Ovary (tissue), 9 donors: ENCODE data around the gene LRCH1. TPM values are rescaled to one million over a fixed set of nuclear protein-coding genes. Genes with fewer than 3 reads are reported as not detected.

Experiments
- DNase-seq, 5 donors: peaks; one replicate each; pipeline ENCODE4 v3.0.0-alpha.2; 2019 to 2020
- H3K27ac ChIP-seq, 2 donors: fragments of 200-600 bp; one replicate each; pipeline versions ENCODE4 v1.5.1 to v1.8.0; 2019 to 2022
- H3K27me3 ChIP-seq: fragments of 200-600 bp; one replicate; pipeline ENCODE4 v1.8.0; 2022
- H3K36me3 ChIP-seq: fragments of 200-600 bp; sonication (generic); one replicate; pipeline ENCODE4 v1.5.1; 2019
- H3K4me1 ChIP-seq: one replicate; pipeline ENCODE4 v1.8.1; 2013; ENCODE audit warnings: mild to moderate bottlenecking, moderate library complexity; ENCODE audit not compliant: insufficient read depth
- H3K4me3 ChIP-seq: fragments of 200-600 bp; sonication (generic); one replicate; pipeline ENCODE4 v1.5.1; 2017
- H3K9me3 ChIP-seq, 2 donors: fragments of 200-600 bp in 1 of 2; sonication (generic) in 1 of 2; one replicate each; pipeline versions ENCODE4 v1.5.1 to v1.8.1; 2013 to 2019; ENCODE audit warnings: mild to moderate bottlenecking in 1 of 2, moderate library complexity in 1 of 2
- CTCF ChIP-seq, 3 donors: fragments of 450-650 bp in 2 of 3; fragments of 200-600 bp in 1 of 3; IDR thresholded peaks; one replicate each; pipeline versions ENCODE4 v1.5.1 to v1.8.0; 2016 to 2022; ENCODE audit warnings: antibody characterized with exemption in 3 of 3, mild to moderate bottlenecking in 1 of 3
- EP300 ChIP-seq: sonication (generic); formaldehyde crosslinking; IDR thresholded peaks from one replicate; pipeline ENCODE4 v1.6.1; 2017; ENCODE audit warnings: antibody characterized with exemption
- POLR2A ChIP-seq: fragments of 450-650 bp; IDR thresholded peaks from one replicate; pipeline ENCODE4 v1.6.1; 2017; ENCODE audit warnings: antibody characterized with exemption, mild to moderate bottlenecking, moderate library complexity
- WGBS, 3 donors: extraction: QIAGEN DNeasy Blood & Tissue Kit in 1 of 3; methylation state at CpG; one replicate each; pipeline versions ENCODE4 v1.1.5 to v1.1.7; 2013 to 2017; 5-methylcytosine and 5-hydroxymethylcytosine counted together
- intact Hi-C, 4 donors: fragments of 100-400 bp; cut with DNase I; formaldehyde crosslinking; loops; one replicate each; pipeline versions ENCODE4 v1.11.0 to v1.15.1; 2022 to 2023
- polyA plus RNA-seq, 2 donors: library from polyadenylated mRNA; stranded (reverse); fragments of 200-250 nt in 1 of 2; fragments of 350-450 nt in 1 of 2; fragmentation: Illumina TruSeq in 1 of 2; extraction: RNeasy Lipid Tissue Mini Kit (QIAGEN cat#74804) in 1 of 2; gene quantifications; one replicate each; pipeline ENCODE4 v1.2.3, GENCODE V29; 2013 to 2014
- total RNA-seq, 7 donors: library from RNA; depleted of rRNA in 2 of 7; stranded (reverse); fragments of >200 nt in 2 of 7; fragmentation: NEBNext Ultra II Directional in 3 of 7; extraction: Animal tissue kit (Norgen Biotek cat#: 25700) in 3 of 7; gene quantifications; one replicate each; pipeline versions ENCODE4 v1.1.0 to v1.2.4, GENCODE V29; 2016 to 2023
- donor health status: DM: no; HTN: no; CAD: no; lungs with moderate emphysema.
- donor health status: DM: no; HTN: no; CAD: no.
- donor health status: Bipolar disorder and iron deficiency.
- donor health status: DM: yes; HTN: yes; CAD: no.
- donor health status: DM: no; HTN: no; CAD: no.
- donor health status: DM: yes; HTN: yes; CAD: no.

Gene LRCH1
- total and polyA plus RNA-seq, 9 donors = 7.6 to 19.3 (median 15.8) TPM

GRCh38 chr13:46736541-46737310 is 183.8 kb downstream of the LRCH1 start:
- H3K4me1 ChIP-seq = no peaks in the 10 kb centered on the region
- H3K27me3 ChIP-seq = no peaks in the 10 kb centered on the region
- no peaks in the 10 kb centered on the region for H3K36me3 ChIP-seq
- DNase-seq = no peak
- H3K9me3 ChIP-seq = no peaks in the 10 kb centered on the region
- H3K27ac ChIP-seq = no peak overlapping the region
- intact Hi-C loops = no loop called here
- 87 to 96% (median 92%) methylated on average over 2 of the region's 2 CpGs for WGBS, 3 donors
- H3K4me3 ChIP-seq = no peak overlapping the region
- TF ChIP-seq CTCF (IDR thresholded peaks at IDR 0.05) (no peak), POLR2A (no peak), EP300 (no peak)

- no peaks in the 10 kb centered on the region for H3K27me3 ChIP-seq
- no peak for TF ChIP-seq POLR2A
- TF ChIP-seq CTCF (IDR thresholded peaks at IDR 0.05) = no peak
- no peak for TF ChIP-seq EP300
- WGBS, 3 donors = 22 to 38% (median 32%) methylated on average over 2 of the region's 2 CpGs
- no peaks in the 10 kb centered on the region for H3K36me3 ChIP-seq
- intact Hi-C loops = no loop called here
- no peaks in the 10 kb centered on the region for H3K9me3 ChIP-seq
- H3K4me1 ChIP-seq = no peaks in the 10 kb centered on the region
- H3K27ac ChIP-seq = no peak overlapping the region
- no peak overlapping the region for H3K4me3 ChIP-seq
- DNase-seq = no peak
These were observed 185.1 kb downstream of the LRCH1 start for GRCh38 chr13:46738055-46738454.

GRCh38 chr13:46738766-46739165 is 185.8 kb downstream of the LRCH1 start:
- DNase-seq = no peak
- no peaks in the 10 kb centered on the region for H3K4me1 ChIP-seq
- H3K27ac ChIP-seq = no peak overlapping the region
- H3K9me3 ChIP-seq = no peaks in the 10 kb centered on the region
- no peaks in the 10 kb centered on the region for H3K36me3 ChIP-seq
- intact Hi-C loops = no loop called here
- 54 to 65% (median 63%) methylated on average over 1 of the region's 1 CpG for WGBS, 3 donors
- H3K27me3 ChIP-seq = no peaks in the 10 kb centered on the region
- TF ChIP-seq POLR2A (no peak), EP300 (no peak), CTCF (IDR thresholded peaks at IDR 0.05) (no peak)
- no peak overlapping the region for H3K4me3 ChIP-seq

- H3K9me3 ChIP-seq = no peaks in the 10 kb centered on the region
- DNase-seq = no peak
- 91 to 97% (median 93%) methylated on average over 4 of the region's 4 CpGs for WGBS, 3 donors
- no peak overlapping the region for H3K27ac ChIP-seq
- no peaks in the 10 kb centered on the region for H3K36me3 ChIP-seq
- no peaks in the 10 kb centered on the region for H3K27me3 ChIP-seq
- intact Hi-C loops = no loop called here
- H3K4me1 ChIP-seq = no peaks in the 10 kb centered on the region
- TF ChIP-seq EP300 = no peak
- TF ChIP-seq POLR2A = no peak
- TF ChIP-seq CTCF (IDR thresholded peaks at IDR 0.05) = no peak
- no peak overlapping the region for H3K4me3 ChIP-seq
These were observed 186.6 kb downstream of the LRCH1 start for GRCh38 chr13:46739447-46740098.
